Raji (cell line): Measurements from ENCODE around the gene DGLUCY.

ENCODE experiments used
- POLR2A ChIP-seq: IDR thresholded peaks from 2 replicates; pipeline ENCODE4 v1.6.1; 2011; ENCODE audit warnings: low read depth, low read length, control low read depth; ENCODE audit not compliant: insufficient read depth

DGLUCY gene

DNA sequence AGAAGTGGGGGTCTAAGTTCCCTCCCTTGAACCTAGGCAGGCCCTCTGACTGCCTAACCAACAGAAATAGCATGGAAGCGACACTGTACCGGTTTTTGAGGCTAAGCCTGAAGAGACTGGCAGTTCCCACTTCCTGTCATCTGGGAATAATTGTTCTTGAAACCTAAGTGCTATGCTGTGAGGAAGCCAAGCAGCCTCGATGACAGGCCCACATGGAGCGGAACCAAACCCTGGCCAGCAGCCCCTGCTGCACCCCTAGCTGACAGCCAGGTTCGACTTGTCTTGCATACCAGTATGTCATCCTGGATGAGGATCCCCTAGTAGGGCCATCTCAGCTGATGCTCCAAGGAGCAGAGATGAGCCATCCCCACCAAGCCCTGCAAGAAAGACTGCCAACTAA lies 137.0 kb downstream of the DGLUCY start:
- no peak for TF ChIP-seq POLR2A

DNA sequence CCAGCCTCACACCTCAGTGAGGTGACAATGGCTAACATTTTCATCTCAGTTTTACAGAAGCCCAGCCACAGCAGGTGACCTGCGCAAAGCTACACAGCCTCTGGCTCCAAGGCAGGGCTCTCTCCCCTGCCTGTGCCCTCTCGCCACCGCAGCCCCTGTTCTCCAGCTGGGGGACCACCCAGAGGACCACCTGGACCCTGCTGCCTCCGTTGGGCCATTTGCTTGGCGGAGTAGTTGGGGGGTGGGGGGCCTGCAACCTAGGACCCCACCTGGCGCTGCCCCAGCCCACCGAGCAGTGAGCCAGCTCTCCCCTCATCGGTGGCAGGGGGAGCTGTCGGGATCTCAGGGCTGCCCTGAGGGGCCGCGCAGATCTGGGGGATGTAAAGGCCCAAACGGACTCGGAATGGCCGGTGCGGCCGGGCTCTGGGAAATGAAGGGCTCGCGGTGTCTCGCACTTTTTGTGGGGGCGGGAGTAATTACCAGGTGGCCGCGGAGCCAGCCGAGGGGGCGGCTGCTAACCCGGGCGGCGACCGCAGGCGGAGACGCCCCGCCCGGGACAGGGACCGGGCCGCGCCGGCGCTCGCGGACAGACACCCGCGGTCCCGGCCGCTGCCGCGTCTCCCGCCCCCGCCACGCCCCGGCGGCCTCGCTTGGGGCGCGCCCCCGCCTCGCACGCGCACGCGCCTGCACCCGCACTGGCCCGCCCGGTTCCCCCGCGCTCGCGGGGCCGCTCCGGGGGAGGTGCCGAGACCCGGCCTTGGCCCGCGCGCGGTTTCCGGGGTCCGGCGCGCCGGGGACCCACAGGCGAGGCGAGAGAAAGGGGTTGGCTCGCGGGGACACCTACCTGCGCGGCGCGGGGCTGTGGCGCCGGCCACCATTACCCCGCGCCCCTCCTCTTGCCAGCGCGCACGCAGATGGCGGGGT lies 139.3 kb downstream of the DGLUCY start:
- no peak for TF ChIP-seq POLR2A

DNA sequence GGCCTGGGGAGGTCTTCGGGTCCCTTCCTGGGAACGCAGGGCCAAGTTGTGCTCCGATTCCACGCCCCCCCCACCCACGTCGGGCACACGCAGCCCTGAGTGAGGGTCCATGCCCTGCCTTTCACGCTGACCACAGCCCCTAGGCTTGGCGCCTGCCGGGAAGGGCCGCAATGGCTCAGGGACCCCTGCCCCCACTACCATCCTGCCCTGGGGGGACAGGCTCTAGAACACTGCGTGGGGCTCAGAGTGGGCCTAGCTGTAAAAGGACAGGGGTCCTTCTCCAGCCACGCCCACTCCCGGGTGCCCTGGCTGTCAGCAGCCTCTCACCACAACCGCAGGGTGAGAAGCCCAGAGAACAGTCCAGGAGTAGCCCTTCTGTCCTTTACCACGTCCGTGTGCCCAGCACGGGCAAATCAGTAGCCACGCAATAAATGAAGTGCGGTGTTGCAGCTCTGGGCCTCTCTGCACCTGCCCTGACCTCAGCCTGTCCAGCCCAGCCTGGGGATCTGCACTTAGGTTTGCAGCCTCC lies 140.0 kb downstream of the DGLUCY start:
- no peak for TF ChIP-seq POLR2A

- TF ChIP-seq POLR2A: no peak
Measured at GRCh38 chr14:91254461-91254860, 140.6 kb downstream of the DGLUCY start.

DNA sequence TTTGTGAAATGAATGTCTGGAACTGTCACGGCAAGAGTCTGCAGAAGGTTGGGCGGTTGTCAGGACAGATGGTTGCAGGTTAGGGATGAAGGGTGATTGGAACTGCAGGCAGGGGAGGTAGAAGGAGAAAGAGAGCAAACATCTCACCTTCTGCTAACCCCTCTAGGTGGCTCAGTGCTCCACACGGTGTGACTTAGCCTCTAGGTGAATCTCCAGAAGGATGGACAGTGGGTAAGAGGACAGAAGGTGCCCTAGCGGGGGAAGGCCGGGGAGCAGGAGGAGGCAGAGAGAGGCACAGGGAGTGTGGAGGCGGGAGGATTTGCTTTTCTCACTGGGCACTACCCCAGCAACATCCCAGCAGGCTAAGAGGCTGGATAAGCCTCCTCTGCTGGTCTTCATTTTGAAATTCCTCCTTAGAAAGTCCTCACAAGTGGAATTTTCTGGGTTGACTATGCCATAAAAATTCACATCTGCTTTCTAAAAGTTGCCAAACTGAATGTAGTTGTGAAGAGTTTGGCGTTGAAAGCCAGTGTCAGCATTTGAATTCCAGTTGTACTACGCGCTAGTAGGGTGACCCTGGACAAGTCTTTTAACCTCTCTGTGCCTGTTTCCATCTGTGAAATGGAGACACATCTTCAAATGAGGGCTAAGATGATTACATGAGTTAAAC lies 141.3 kb downstream of the DGLUCY start:
- no peak for TF ChIP-seq POLR2A

DNA sequence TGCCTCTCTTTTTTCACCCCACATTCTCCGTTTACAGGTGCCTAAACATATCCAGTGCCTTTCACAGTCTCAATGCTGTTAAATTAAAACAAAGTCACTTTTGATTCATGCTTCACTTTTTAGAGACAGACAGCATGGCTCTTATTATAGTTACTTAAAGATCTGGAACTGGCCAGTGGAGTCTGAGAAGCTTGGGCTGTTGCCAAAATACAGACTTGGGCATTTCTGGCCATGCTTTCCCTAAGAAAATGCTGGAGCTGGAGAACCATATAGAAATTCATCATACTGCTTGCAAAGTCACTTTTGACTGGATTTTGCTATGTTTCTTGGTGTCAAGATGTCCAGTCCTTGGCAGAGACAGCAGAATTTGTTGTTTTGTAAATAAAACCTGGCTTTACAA lies 142.8 kb downstream of the DGLUCY start:
- TF ChIP-seq POLR2A: no peak

DNA sequence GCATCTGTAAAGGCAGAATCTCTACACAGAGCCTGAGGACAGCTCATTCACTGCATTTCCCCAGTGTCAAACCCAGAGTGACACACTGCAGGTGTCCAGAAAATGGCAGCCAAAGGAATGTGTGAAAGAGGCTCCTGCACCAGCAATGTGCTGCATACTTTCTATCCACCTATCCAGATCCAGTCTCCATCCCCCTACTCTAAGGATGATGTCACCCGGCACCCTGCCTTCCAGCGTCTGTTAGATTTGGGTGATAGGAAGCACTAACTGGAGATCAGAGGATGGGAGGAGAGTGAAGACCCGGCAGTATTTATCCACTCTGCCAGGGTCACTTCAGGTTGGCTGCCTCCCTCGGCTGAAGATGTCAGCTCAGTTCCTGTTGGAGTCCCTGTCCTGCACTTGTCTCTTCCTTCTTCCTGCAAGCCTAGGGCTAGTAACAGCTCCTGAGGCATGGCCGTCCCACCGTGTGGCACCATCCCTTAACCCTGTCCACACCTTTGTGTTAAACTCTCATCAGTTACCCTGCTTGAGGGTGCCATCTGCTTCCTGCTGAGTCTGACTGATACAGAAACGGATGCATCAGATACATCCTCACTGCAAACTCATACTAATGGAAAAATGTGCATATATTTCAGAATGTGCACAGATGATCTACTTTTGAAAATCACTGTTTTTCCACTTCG lies 143.6 kb downstream of the DGLUCY start:
- no peak for TF ChIP-seq POLR2A

DNA sequence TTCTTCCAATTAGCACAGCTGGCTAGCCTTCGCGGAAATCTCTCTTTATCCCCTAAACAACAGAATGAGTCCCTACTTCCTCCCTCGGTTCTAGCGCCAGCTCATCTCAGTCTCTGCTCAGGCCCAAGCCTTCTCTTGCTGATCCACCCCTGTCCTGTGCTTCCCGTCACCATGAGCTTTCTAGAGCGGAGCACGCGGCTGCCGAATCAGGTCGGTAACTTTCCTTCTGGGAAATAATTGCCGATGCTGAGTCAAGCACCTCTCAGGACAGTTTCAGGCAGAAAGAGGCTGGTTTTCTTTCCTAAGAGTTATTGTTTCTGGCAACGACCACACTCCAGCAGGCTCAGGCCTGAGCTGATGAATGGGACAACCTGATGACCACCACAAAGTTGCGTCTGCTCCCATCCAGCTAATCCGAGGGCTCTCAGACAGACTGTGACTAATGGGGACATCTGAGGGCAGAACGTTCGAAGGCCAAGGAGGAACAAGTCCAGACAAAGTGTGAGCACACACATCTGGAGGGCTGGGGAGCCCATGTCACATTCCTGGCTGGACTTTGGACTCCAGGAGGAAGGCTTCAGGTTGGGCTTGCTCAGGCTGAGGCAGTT lies 144.2 kb downstream of the DGLUCY start:
- no peak for TF ChIP-seq POLR2A

- no peak for TF ChIP-seq POLR2A
Measured at GRCh38 chr14:91258876-91259275, 145.0 kb downstream of the DGLUCY start.

- TF ChIP-seq POLR2A: no peak
Measured at GRCh38 chr14:91261115-91261514, 147.2 kb downstream of the DGLUCY start.

DNA sequence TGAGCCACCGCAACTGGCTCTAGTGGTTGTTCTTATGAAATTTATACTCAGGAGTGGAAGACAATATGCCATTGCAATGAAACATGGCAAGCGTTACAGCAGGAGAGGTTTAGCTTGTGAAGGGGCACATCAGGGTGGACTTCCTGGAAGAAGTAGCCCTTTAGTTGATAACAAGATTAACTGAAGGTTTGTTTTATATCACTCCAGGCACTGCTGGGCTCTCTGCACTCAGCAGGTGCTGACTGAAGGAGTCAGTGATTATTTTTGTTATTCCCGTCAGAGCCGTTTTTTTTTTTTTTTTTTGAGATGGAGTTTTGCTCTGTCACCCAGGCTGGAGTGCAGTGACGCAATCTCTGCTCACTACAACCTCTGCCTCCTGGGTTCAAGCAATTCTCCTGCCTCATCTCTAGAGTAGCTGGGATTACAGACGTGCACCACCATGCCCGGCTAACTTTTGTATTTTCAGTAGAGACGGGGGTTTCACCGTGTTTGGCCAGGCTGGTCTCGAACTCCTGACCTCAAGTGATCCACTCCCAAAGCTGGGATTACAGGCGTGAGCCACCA lies 148.2 kb downstream of the DGLUCY start:
- no peak for TF ChIP-seq POLR2A

GRCh38 chr14:91263329-91263728 lies 149.5 kb downstream of the DGLUCY start:
- TF ChIP-seq POLR2A: no peak

DNA sequence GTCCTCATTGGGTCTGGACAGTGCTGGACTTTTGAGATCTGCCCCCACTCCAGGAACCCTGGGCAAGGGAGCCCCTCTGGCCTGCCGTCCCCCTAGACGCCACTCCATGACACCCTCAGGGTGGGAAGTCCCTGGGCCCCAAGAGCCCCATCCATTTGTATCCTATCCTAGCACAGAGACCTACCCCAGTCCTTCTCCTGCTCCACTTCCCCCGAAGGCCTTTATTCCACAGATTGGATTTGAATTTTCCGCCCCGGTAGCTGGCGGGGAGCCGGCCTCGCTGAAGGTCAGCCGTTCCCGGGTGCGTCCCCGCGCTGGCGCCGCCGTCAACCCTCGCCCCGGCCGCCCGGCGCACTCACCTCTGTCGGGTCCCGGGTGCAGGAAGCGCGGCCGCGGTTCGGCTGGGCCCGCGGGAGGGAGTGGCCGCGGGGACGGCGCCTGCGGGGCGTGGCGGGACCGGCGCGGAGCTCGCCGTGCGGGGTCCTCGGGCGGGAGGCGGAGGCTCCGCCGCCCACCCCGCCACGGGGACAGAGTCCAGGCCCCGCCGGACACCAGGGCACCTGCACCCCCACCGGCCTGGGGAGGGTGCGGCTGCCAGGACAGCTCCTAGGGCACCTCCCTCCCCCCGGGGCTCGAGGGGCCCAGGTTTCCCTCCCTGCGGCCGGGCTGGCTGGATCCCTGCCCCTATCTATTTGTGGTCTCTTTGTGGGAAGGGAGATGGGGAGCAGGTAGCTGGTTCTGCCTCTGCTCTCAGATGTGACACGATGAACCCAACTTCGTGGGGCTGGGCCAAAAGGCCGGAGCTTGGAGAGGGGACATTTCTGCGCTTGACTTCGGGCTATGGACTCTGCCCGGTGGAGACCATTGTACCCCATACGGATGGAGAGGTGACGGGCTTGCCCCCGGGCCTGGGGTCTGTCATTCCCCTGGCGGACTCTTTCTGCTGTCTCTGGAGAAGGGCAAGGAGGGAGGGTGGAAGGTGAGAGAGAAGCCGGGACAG lies 150.6 kb downstream of the DGLUCY start:
- TF ChIP-seq POLR2A: no peak

DNA sequence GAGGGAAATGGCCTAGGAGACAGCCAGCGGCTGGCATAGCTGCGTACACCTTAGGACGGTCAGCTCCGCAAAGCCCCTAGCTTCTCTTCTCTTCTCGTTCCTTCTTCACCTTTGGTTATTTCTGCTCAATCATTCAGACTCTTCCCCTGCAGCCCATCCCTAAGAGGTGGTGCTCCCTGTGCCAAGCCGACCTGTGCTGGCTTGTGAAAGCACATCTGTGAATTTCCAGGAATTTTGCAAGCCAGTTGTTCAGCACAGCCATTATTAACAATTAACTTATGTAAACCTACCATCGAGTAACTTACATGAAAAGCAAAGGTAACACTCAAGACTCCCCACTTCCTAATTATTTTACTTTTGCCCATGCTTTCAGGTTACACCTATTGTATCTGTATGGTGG lies 151.5 kb downstream of the DGLUCY start:
- TF ChIP-seq POLR2A: no peak
